ENCODE measurements around the gene SPATS1.
"Not testable (repeated sequence)": the region's sequence is repeated elsewhere in the genome, so short reads cannot be mapped to it uniquely, and the experiment has no call there.

Gene SPATS1

DNA sequence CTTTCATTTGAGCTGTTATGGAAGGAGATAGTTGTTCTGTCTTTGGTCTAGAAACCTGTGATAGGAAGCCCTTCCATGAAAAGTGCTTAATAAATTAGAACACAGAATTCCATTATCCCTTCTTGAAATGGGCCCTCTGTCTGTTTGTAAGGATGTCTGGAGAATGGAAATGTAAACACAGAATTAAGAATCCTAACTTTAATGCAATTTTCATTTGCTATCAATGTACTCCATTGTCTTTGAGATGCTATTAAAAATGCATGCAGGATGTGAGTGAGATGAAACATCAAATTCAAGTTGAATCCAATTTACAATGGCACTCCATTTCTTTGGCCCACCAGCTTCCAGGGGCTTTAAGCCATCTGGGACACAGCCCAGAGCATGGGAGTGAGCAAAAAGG is 15.4 kb upstream of the SPATS1 start:
- TF ChIP-seq, protein P1, sequence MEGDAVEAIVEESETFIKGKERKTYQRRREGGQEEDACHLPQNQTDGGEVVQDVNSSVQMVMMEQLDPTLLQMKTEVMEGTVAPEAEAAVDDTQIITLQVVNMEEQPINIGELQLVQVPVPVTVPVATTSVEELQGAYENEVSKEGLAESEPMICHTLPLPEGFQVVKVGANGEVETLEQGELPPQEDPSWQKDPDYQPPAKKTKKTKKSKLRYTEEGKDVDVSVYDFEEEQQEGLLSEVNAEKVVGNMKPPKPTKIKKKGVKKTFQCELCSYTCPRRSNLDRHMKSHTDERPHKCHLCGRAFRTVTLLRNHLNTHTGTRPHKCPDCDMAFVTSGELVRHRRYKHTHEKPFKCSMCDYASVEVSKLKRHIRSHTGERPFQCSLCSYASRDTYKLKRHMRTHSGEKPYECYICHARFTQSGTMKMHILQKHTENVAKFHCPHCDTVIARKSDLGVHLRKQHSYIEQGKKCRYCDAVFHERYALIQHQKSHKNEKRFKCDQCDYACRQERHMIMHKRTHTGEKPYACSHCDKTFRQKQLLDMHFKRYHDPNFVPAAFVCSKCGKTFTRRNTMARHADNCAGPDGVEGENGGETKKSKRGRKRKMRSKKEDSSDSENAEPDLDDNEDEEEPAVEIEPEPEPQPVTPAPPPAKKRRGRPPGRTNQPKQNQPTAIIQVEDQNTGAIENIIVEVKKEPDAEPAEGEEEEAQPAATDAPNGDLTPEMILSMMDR (IDR thresholded peaks at IDR 0.05; ENCODE audit: low read depth, low read length), result no peak
- no peak overlapping the region for H3K4me3 ChIP-seq (ENCODE audit: low read depth, low read length)

DNA sequence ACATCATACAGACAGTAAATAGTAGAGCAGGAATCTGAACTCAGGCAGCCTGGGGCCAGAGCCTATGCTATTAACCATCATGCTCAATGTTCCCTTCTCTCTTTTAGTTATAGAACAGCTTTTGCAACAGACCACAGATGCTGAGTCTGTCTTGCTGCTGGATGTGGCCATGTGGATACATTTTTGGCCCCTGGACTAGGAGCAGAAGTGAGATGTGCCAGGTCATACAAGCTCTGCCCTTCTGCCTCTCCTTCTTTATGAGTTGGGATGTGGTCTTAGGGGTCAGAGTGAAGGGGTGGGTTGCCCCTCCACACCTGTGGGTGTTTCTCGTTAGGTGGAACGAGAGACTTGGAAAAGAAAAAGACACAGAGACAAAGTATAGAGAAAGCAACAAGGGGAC is 14.7 kb upstream of the SPATS1 start:
- no peak overlapping the region for H3K4me3 ChIP-seq (ENCODE audit: low read depth, low read length)
- TF ChIP-seq, protein P1 (IDR thresholded peaks at IDR 0.05; ENCODE audit: low read depth, low read length), result no peak

DNA sequence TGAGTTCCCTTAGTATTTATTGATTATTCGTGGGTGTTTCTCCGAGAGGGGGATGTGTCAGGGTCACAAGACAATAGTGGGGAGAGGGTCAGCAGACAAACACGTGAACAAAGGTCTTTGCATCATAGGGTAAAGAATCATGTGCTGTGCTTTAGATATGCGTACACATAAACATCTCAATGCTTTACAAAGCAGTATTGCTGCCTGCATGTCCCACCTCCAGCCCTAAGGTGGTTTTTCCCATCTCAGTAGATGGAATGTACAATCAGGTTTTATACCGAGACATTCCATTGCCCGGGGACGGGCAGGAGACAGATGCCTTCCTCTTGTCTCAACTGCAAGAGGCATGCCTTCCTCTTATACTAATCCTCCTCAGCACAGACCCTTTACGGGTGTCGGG is 14.2 kb upstream of the SPATS1 start:
- H3K4me3 ChIP-seq (ENCODE audit: low read depth, low read length), result not testable (repeated sequence)

DNA sequence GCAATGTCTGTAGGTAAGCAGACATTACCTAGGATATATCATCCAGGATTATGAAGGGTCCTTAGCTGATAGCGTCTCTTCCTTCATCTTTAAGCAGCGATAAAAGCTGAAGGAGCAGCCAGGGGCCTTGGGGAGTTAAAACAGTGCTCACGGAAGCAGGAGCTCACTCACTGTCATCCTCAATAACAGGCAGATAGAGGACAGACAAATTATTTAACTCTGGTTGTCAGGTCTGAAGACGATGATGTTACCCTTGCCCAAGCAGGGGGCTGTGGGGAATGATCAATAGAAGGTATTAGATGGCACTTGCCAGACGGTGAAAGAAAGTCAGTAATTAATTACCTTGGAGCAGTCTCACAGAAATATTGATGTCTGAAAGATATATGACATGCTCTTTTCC is 12.6 kb upstream of the SPATS1 start:
- H3K4me3 ChIP-seq (ENCODE audit: low read depth, low read length), result no peak overlapping the region
- TF ChIP-seq, protein P1 (IDR thresholded peaks at IDR 0.05; ENCODE audit: low read depth, low read length), result no peak

DNA sequence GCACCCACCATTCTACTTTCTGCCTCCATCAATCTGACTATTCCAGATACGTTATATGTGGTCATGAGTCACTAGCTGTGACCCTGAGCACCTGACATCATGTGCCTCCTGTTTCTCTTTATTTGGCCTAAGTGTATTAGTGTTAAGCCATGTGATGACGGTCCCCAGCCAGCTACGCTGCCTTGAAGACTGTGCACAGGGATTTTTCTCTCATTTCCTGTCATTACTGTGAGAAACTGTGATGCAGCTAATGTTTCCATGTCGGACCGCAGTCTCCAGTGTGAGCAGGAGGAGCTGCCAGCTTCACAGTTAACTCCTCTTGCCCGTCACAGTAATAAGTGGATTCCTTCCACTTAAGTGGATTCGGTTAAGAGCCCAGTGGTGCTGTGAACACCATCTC is 9.9 kb upstream of the SPATS1 start:
- TF ChIP-seq, protein P1 (IDR thresholded peaks at IDR 0.05; ENCODE audit: low read depth, low read length), result no peak

DNA sequence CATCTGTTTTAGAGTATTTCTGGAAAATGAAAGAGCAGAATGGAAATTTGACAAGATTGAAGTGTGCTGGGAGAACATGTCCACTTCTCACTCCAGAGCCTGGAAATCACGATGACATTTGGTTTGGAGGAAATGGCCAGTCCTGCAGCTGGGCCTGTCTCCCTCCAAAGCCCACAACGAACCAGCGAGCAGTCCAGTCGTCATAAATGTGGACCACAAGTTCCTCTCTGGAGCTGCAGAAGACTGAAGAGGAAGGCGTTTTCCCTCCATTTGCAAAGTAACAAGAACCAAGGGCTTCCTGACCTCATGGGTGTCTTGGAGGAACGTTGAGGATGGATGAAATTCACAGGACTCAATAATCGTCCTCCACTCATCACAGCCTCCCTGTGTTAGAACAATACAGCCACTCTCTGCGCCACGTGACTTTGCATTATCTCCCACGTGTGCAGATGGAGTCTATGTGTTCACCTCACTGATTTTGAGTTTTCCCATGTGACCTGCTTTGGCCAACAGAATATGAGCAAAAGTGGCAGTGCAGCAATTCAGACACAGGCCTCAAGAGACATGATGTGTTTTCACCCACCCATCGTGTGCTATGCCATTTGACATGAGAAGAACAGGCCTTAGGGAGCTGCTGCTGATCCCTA is 9.1 kb upstream of the SPATS1 start:
- TF ChIP-seq, protein P1 (IDR thresholded peaks at IDR 0.05; ENCODE audit: low read depth, low read length), result no peak
- H3K4me3 ChIP-seq (ENCODE audit: low read depth, low read length), result no peak overlapping the region

More for the DNA sequence above, 9.9 kb upstream of the SPATS1 start:
- H3K4me3 ChIP-seq (ENCODE audit: low read depth, low read length), result no peak overlapping the region

DNA sequence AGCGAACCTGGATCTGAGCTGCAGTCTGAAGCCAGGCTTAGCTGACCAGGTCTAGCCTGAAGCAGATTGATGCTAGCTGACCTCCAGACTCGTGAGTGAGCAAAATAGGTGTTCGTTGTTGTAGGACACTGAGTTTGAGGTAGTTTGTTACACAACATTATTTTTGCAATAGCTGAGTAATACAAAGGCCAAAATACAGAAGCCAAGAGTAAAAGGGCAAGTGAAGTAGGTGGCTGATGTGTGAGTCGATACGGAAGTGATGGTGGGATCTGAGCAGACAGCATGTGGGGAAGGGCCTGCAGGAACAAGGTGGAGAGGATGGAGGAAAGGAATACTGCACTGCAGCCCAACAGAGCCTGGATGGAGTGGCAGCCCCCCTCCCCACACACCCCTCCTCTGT is 8.5 kb upstream of the SPATS1 start:
- H3K4me3 ChIP-seq (ENCODE audit: low read depth, low read length), result no peak overlapping the region
- TF ChIP-seq, protein P1 (IDR thresholded peaks at IDR 0.05; ENCODE audit: low read depth, low read length), result no peak

DNA sequence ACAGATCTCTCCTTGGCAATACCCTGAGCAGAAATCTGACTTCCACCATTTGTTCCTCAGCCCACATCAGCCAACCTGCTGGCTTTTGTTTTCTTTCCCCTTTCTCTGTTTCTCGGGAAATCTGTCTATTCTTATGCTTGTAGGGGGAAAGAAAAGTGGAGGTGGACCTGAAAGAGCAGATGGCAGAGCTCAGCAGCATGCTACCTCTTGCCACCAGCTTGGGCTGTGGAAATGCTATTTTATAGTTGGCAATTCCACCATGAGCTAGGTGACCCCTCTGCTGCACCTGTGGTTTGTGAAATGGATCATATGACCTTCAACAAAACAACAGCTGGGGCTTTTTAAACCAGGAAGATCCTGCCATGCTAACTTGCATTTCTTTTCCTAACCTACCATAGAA is 6.8 kb upstream of the SPATS1 start:
- no peak overlapping the region for H3K4me3 ChIP-seq (ENCODE audit: low read depth, low read length)
- TF ChIP-seq, protein P1 (IDR thresholded peaks at IDR 0.05; ENCODE audit: low read depth, low read length), result no peak
